Effector memory CD4-positive, alpha-beta T cell (primary cell): ENCODE results near the gene MTARC2.
"Not testable (repeated sequence)": the region's sequence is repeated elsewhere in the genome, so short reads cannot be mapped to it uniquely, and the experiment has no call there.

Experiments used
- DNase-seq, 3 donors: peaks; one replicate each; pipeline ENCODE4 v3.0.0-alpha.2; 2020
- H3K27ac ChIP-seq: 2 replicates; pipeline ENCODE4 v1.7.0; 2013; ENCODE audit warnings: mild to moderate bottlenecking, low read length, moderate library complexity; ENCODE audit not compliant: insufficient read depth, poor library complexity, severe bottlenecking
- H3K27me3 ChIP-seq: replicated peaks from 2 replicates; pipeline ENCODE4 v1.7.0; 2013; ENCODE audit warnings: mild to moderate bottlenecking, low read length; ENCODE audit not compliant: insufficient read depth, control insufficient read depth, poor library complexity, severe bottlenecking
- H3K36me3 ChIP-seq: 2 replicates; pipeline ENCODE4 v1.7.0; 2013; ENCODE audit warnings: mild to moderate bottlenecking, low read length, moderate library complexity; ENCODE audit not compliant: control insufficient read depth, insufficient read depth
- H3K4me1 ChIP-seq: 2 replicates; pipeline ENCODE4 v1.7.0; 2013; ENCODE audit warnings: low read length, mild to moderate bottlenecking; ENCODE audit not compliant: control insufficient read depth, insufficient read depth, poor library complexity, severe bottlenecking
- H3K4me3 ChIP-seq: 2 replicates; pipeline ENCODE4 v1.7.0; 2013; ENCODE audit warnings: low read length, low read depth, mild to moderate bottlenecking; ENCODE audit not compliant: insufficient read depth, poor library complexity, severe bottlenecking
- H3K9me3 ChIP-seq: 2 replicates; pipeline ENCODE4 v1.7.0; 2013; ENCODE audit warnings: mild to moderate bottlenecking, low read length, moderate library complexity; ENCODE audit not compliant: control insufficient read depth

MTARC2 gene

GRCh38 chr1:220730486-220730885, 17.6 kb upstream of the MTARC2 start:
- H3K27me3 ChIP-seq, result no peaks in the 10 kb centered on the region
- H3K4me3 ChIP-seq, result no peak overlapping the region
- H3K4me1 ChIP-seq, result peaks cover 4% of the 10 kb centered on the region
- no peaks in the 10 kb centered on the region for H3K36me3 ChIP-seq
- no peak for DNase-seq
- H3K9me3 ChIP-seq, result no peaks in the 10 kb centered on the region
- no peak overlapping the region for H3K27ac ChIP-seq

DNA sequence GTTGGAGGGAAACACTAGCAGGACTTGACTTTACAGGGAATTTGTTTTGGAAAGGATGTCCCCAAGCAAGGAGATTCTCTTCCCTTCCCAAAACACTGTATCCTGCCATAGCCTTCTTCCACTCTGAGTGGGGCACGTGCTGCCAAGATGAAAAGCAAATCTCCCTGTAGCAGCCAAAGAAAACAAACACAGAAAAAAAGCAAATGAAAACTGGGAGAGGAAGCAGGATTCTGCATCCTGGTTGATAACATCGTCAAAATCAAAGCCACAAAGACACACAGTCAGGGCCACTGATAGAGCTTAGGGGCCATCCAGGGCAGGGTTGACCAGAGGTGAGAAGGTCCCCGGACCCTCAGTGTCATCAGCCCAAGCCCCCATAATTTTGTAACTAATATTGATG, 16.0 kb upstream of the MTARC2 start:
- no peaks in the 10 kb centered on the region for H3K9me3 ChIP-seq
- H3K36me3 ChIP-seq, result no peaks in the 10 kb centered on the region
- no peak overlapping the region for H3K4me3 ChIP-seq
- peaks cover 4% of the 10 kb centered on the region for H3K4me1 ChIP-seq
- no peaks in the 10 kb centered on the region for H3K27me3 ChIP-seq
- H3K27ac ChIP-seq, result no peak overlapping the region
- no peak for DNase-seq

- H3K9me3 ChIP-seq, result no peaks in the 10 kb centered on the region
- H3K4me3 ChIP-seq, result peak overlapping the region; percentile 8
- H3K4me1 ChIP-seq, result peaks cover 4% of the 10 kb centered on the region
- H3K27me3 ChIP-seq, result no peaks in the 10 kb centered on the region
- no peak overlapping the region for H3K27ac ChIP-seq
- no peak for DNase-seq
- no peaks in the 10 kb centered on the region for H3K36me3 ChIP-seq
Measured at GRCh38 chr1:220732621-220733020, 15.5 kb upstream of the MTARC2 start.

DNA sequence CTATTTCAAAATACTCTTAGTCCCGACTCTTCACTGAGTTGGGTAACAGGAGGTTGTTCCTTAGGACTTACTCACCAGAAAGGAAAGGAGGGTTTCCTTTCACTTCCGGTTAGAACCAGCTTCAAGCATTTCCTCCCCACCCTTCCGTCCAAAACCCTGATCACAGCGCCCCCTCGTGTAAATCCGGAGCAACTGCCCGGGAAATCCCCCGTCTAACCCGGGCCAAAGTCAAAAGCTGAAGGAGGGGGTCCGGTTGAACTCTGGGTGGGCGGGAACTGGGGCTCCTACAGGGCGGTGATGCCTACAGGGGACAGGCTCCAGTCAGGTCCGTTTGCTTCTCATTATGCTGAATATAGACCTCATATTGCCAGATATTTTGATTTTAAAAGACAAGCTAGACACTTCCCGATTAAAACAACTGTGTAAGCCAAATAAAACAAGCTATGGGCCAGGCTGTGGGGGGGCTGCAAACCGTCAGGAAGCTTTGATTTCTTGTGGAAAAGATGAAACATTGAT, 15.0 kb upstream of the MTARC2 start:
- H3K27me3 ChIP-seq, result no peaks in the 10 kb centered on the region
- DNase-seq, result peak; percentile 57 to 71 (median 60)
- H3K4me1 ChIP-seq, result peaks cover 4% of the 10 kb centered on the region
- H3K4me3 ChIP-seq, result peak overlapping the region; percentile 8
- no peaks in the 10 kb centered on the region for H3K36me3 ChIP-seq
- H3K27ac ChIP-seq, result no peak overlapping the region
- no peaks in the 10 kb centered on the region for H3K9me3 ChIP-seq

GRCh38 chr1:220734571-220735326, 13.4 kb upstream of the MTARC2 start:
- Histone ChIP-seq H3K36me3 (no peaks in the 10 kb centered on the region), H3K27ac (no peak overlapping the region), H3K27me3 (no peaks in the 10 kb centered on the region), H3K4me3 (no peak overlapping the region), H3K9me3 (no peaks in the 10 kb centered on the region), H3K4me1 (peaks cover 4% of the 10 kb centered on the region)
- DNase-seq, result no peak

GRCh38 chr1:220736283-220736682, 11.8 kb upstream of the MTARC2 start:
- H3K36me3 ChIP-seq, H3K4me3 ChIP-seq, H3K9me3 ChIP-seq, H3K27me3 ChIP-seq, H3K27ac ChIP-seq, H3K4me1 ChIP-seq, DNase-seq: not testable (repeated sequence)

DNA sequence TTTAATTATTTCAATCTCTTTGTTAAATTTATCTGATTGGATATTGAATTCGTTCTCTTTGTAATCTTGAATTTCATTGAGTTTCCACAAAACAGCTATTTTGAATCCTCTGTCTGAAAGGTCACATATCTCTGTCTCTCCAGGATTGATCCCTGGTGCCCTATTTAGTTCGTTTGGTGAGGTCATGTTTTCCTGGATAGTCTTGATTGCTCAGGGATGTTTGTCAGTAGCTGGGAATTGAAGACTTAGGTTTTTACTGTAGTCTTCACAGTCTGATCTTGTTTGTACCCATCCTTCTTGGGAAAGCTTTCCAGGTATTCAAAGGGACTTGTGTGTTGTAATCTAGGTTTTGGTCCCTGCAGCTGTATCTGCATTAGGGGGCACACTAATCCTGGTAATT, 6.8 kb upstream of the MTARC2 start:
- Histone ChIP-seq H3K36me3 (no peaks in the 10 kb centered on the region), H3K4me1 (no peaks in the 10 kb centered on the region), H3K27me3 (no peaks in the 10 kb centered on the region), H3K4me3 (no peak overlapping the region), H3K27ac (no peak overlapping the region), H3K9me3 (no peaks in the 10 kb centered on the region)
- no peak for DNase-seq

DNA sequence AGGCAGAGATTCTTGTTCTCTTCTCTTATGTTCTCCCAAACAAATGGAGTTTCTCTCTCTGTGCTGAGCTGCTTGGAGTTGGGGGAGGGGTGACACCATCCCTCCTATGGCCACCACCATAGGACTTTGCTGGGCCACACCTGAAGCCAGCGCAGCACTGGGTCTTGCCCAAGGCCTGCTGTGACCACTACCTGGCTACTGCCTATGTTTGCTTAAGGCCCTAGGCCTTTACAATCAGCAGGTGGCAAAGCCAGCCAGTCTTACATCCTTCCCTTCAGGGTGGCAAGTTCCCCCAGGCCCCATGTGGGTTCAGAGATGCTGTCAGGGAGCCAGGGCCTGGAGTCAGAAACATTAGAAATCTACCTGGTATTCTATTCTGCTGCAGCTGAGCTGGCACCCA, 6.3 kb upstream of the MTARC2 start:
- DNase-seq, result no peak
- H3K27me3 ChIP-seq, result no peaks in the 10 kb centered on the region
- H3K9me3 ChIP-seq, result no peaks in the 10 kb centered on the region
- H3K36me3 ChIP-seq, result no peaks in the 10 kb centered on the region
- H3K27ac ChIP-seq, result no peak overlapping the region
- H3K4me1 ChIP-seq, result no peaks in the 10 kb centered on the region
- no peak overlapping the region for H3K4me3 ChIP-seq

- no peak overlapping the region for H3K4me3 ChIP-seq
- no peaks in the 10 kb centered on the region for H3K36me3 ChIP-seq
- no peaks in the 10 kb centered on the region for H3K9me3 ChIP-seq
- no peaks in the 10 kb centered on the region for H3K27me3 ChIP-seq
- DNase-seq, result no peak
- no peaks in the 10 kb centered on the region for H3K4me1 ChIP-seq
- no peak overlapping the region for H3K27ac ChIP-seq
Measured at GRCh38 chr1:220742520-220742919, 5.6 kb upstream of the MTARC2 start.

- H3K9me3 ChIP-seq, result no peaks in the 10 kb centered on the region
- H3K4me3 ChIP-seq, result no peak overlapping the region
- no peak overlapping the region for H3K27ac ChIP-seq
- H3K36me3 ChIP-seq, result no peaks in the 10 kb centered on the region
- no peak for DNase-seq
- peaks cover 4% of the 10 kb centered on the region for H3K27me3 ChIP-seq
- peaks cover 4% of the 10 kb centered on the region for H3K4me1 ChIP-seq
Measured at GRCh38 chr1:220746851-220747250, 1.3 kb upstream of the MTARC2 start.
